ENCODE data around the gene PLXNA1. TPM values are rescaled to one million over a fixed set of nuclear protein-coding genes. Genes with fewer than 3 reads are reported as not detected.

Gene PLXNA1
- total and polyA plus RNA-seq, 9 of the 15 experiments (the other 6 are each of a cell fraction or from before 2014, with no cell fraction given): 0.23 to 59.9 (median 16.8) TPM

DNA sequence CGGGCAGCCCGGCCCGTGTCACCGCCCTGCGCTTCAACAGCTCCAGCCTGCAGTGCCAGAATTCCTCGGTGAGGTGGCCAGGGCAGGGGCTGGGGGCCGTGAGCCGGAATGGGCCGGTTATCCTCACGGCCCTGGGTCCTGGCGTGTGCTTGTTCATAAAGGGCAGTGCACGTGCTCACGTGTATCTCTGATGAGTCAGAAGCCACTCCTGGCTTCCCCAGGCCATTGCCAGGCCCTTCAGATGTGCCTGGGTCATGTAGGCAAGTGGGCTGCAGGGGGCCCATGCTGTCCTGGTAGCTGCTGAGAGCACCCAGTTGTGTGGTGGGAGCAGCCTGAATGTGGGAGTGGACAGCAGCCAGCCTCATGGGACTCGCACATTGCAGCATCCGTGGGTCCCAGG lies 29.2 kb downstream of the PLXNA1 start:
- in situ Hi-C loops (cut with MboI): no loop called here
- ATAC-seq: no peak
- no peaks in the 10 kb centered on the region for H3K9me1 ChIP-seq (ENCODE audit: control insufficient read depth, insufficient read depth, low read length)
- TF ChIP-seq HSF4 (CRISPR knock-in tag; IDR thresholded peaks at IDR 0.05; ENCODE audit: borderline replicate concordance) (no peak), IRF2 (CRISPR knock-in tag; IDR thresholded peaks at IDR 0.05) (no peak), POLR2G (IDR thresholded peaks at IDR 0.05; ENCODE audit: low read depth, low read length) (peak; percentile 46; the same call in 1 of the 2 replicates), ZNF324 (CRISPR knock-in tag; IDR thresholded peaks at IDR 0.05) (no peak), GTF2E2 (tag; IDR thresholded peaks at IDR 0.05) (no peak)
- TF ChIP-seq, protein P1, sequence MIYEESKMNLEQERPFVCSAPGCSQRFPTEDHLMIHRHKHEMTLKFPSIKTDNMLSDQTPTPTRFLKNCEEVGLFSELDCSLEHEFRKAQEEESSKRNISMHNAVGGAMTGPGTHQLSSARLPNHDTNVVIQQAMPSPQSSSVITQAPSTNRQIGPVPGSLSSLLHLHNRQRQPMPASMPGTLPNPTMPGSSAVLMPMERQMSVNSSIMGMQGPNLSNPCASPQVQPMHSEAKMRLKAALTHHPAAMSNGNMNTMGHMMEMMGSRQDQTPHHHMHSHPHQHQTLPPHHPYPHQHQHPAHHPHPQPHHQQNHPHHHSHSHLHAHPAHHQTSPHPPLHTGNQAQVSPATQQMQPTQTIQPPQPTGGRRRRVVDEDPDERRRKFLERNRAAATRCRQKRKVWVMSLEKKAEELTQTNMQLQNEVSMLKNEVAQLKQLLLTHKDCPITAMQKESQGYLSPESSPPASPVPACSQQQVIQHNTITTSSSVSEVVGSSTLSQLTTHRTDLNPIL (CRISPR knock-in tag; IDR thresholded peaks at IDR 0.05): no peak
- H3K27ac ChIP-seq (ENCODE audit: extremely low read depth, low read depth, low read length): no peak overlapping the region
- ChIA-PET CTCF (ENCODE audit: low intra/inter-chr PET ratio) (no interaction called here), POLR2A (interaction anchor here (1.2 kb wide), 1 partner anchor 7 kb away, joined by 3 read pairs; no protein-coding TSS in a partner anchor)
- H3K36me3 ChIP-seq (ENCODE audit: control insufficient read depth, insufficient read depth, low read length): peaks cover 69% of the 10 kb centered on the region; the same call in 1 of the 3 replicates
- no peak for DNase-seq (ENCODE audit: extremely low read depth in 1 of 4, low spot score in 3 of 4)
- H3K4me2 ChIP-seq (ENCODE audit: insufficient read depth, low read length): no peak overlapping the region
- H3K9me3 ChIP-seq (replicated peaks; ENCODE audit: control insufficient read depth, insufficient read depth, low read depth, low read length): no peaks in the 10 kb centered on the region
- H3K4me3 ChIP-seq: no peak overlapping the region
- H3K27me3 ChIP-seq (ENCODE audit: control insufficient read depth in 2 of 2, insufficient read depth in 2 of 2, low read length in 2 of 2): no peaks in the 10 kb centered on the region
- H3K9ac ChIP-seq (ENCODE audit: insufficient read depth in 1 of 2, low read depth in 2 of 2, low read length in 2 of 2): no peak overlapping the region
- no peak for FAIRE-seq
- H2AFZ ChIP-seq (ENCODE audit: low read depth, low read length): no peak overlapping the region
- intact Hi-C loops (cut with micrococcal nuclease): no loop called here
- BruUV-seq (replicated peaks): no TSS peak
- peaks cover 0 to 5% of the 10 kb centered on the region in 2 experiments; a peak in 1 of 5 replicates for H3K4me1 ChIP-seq (replicated peaks in 1 of 2; ENCODE audit: control insufficient read depth in 2 of 2, insufficient read depth in 2 of 2, low read length in 2 of 2)
- WGBS (ENCODE audit: insufficient coverage, low coverage, missing lambda C conversion rate): 95% methylated on average over 4 of the region's 15 CpGs
- no peaks in the 10 kb centered on the region for H3K79me2 ChIP-seq (ENCODE audit: control insufficient read depth, insufficient read depth, low read length)
- no peaks in the 10 kb centered on the region for H4K20me1 ChIP-seq (replicated peaks; ENCODE audit: control insufficient read depth, insufficient read depth, low read length)

All from K562 (cell line).